SKM-1 (cell line): ENCODE results near the gene ZNF670.

ENCODE experiments used
- DNase-seq: peaks from one replicate; lab custom pipeline; 2025; ENCODE audit not compliant: unreplicated experiment; lab: John Stamatoyannopoulos, UW

ZNF670 gene

DNA sequence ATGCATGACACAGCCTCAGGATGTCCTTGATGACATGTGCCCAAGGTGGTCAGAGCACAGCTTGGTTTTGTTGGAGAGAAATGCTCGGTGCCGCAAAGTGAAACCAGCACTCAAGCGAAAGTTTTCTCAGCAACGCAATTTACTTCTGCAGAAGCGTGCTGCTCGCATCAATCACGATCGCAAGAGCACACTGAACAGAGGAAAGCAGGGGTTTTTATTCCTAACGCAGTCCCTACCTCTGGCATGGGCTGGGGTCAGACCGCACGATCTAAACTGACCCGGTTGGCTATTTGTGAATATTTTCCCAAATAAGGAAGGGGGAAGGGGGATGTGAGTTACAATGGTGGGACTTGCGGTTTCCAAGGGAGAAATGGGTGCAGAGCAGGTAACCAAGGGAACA is 26.4 kb upstream of the ZNF670 start:
- DNase-seq, result no peak

DNA sequence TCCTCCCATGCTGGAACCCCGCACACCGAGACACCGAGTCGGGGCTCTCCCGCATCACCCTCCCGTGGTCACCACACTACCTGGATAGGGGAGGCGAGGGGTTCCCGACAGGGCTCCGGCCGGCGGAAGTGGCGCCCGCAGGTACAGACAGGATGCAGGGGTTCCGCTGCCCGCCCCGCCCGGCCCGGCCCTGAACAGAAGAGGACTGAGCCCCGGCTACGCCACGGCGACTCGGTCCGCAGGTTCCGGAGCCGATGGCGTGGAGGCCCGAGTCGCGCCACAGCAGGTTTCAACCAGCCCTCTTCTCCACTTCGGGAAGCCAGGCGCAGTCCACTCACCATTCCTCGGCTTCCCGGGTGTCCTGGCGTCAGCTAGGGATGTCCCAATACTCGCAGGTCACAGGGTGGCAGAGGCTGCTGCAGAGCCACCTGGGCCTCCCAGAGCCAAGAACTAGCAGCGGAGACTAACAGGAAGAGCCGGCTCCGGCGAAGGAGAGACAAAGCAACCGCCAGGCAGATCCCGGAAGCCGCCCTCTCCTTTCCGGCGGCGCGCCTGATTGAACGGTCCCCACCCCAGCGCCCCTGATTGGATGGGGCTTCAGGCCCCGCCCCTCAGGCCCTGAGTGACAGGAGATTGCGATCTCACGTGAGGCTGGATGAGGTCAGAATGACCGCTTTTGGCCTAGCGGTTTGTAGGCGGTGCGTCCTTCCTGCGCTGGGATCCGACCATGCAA is 25.4 kb upstream of the ZNF670 start, which contains the start of gene ZNF669:
Gene ZNF669 (minus strand): TSS at position 498 of the 733 bp plus-strand sequence. CDS start 157 bp downstream, at position 341.
- peak; percentile 98 for DNase-seq

DNA sequence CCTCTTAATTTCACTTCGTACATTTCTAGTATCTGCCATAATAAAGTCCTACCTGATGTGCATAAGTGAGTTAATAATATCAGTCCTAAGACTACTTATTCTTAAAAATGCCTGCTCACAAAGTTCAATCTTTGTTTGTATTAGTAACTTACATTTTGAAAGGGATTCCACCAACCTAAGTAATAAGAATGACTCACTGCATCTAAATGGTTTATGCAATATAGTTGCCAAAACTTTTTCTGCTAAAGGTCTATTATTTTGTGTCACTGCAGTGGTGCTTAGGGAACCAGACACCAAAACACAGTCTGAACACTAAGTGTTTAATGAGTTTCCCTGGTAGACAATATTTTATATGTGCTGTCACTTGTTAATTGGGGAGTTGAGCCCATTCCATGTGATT is 23.8 kb upstream of the ZNF670 start:
- DNase-seq, result no peak

DNA sequence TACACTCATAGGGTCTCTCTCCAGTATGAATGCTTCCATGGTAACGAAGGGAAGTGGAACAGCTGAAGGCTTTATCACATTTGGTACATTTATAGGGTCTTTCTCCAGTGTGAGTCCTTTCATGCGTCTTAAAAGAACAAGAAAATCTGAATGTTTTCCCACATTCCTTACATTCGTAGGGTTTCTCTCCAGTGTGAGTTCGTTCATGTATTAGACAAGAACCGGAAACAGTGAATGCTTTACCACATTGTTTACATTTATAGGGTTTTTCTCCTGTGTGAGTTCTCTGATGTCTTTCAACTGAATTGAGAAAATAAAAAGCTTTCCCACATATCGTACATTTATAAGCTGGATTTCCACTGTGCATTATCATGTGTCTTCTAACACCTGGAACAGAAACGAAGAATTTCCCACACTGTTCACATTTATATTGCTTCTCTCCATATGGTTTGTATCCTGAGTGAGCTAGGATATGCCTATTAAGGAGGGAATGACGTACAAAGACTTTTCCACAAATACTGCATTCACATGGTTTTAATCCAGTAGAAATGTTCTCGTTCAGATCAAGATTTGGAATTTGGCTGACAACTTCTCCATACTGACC is 22.2 kb upstream of the ZNF670 start:
- no peak for DNase-seq

DNA sequence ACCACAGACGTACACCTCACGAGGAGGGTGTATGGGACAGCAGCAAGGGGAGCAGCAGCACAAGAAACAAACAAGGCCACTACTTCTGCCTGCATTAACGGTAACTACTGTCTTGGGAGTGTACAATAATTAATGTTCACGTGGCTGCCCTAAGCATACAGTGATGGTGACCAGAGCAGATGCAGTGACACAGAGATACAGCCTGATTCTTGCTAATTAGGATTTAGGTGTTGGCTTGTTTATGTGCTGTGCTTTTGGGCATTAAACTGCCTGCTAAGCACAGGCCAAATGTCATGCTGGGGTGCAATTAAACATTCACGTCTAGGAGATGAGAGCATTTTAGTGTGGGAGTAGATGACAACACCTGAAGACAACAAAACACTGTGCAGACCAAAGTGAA is 18.3 kb upstream of the ZNF670 start:
- no peak for DNase-seq

DNA sequence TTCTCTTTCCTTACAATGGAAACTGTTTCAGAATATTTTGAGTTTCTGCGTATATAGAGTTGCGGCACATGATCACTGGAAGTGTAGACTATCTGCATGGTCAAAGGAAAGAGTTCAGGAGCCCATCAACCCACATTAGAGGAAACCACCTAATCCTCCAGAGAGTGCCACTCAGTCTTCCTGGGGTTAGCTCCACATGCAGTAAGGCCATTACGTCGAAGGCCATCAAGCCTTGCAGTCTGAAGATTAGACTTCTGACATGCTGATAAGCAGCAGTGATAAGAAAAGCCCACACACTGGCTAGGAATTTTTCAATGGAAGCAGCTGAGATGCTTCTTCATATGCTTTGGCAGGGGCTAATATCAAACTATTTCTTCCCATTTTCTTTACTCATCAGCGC is 17.9 kb upstream of the ZNF670 start:
- DNase-seq, result no peak

DNA sequence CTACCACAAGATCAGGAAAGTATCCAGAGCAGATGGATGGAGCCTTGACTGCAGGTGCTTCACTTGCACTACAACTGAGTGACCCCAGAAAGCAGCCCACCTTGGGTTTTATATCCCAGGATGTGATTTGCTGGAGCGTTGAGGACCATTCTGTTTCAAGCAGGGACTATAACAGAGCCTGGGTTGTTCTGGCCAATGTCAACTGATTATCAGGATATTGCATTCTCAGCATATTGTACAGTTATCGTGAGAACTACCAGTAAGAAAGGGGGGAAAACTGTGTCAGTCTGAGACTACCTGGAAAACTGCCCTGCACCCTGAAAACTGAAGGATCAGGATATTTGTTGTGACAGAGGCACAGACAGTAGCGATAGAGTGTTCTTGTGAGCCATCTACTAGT is 17.5 kb upstream of the ZNF670 start:
- DNase-seq, result no peak

DNA sequence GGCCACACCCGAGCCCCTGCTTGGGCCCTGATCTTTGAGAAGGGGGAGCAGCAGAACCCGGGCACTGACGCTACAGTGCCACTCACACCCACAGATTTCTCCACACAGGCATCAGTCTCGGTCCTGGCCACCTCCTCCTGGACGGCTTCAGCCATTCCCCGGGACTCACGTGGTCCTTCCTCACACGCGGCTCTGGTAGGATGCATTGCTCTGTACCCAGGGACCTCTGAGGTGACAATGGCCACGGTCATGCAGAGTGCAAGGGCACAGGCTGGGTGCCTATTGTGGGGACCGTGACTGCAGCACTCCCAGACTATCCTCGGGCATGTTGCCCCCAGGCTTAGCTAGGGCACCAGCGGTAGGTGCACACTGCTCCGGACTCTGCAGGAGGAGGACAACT is 11.8 kb upstream of the ZNF670 start:
- no peak for DNase-seq

DNA sequence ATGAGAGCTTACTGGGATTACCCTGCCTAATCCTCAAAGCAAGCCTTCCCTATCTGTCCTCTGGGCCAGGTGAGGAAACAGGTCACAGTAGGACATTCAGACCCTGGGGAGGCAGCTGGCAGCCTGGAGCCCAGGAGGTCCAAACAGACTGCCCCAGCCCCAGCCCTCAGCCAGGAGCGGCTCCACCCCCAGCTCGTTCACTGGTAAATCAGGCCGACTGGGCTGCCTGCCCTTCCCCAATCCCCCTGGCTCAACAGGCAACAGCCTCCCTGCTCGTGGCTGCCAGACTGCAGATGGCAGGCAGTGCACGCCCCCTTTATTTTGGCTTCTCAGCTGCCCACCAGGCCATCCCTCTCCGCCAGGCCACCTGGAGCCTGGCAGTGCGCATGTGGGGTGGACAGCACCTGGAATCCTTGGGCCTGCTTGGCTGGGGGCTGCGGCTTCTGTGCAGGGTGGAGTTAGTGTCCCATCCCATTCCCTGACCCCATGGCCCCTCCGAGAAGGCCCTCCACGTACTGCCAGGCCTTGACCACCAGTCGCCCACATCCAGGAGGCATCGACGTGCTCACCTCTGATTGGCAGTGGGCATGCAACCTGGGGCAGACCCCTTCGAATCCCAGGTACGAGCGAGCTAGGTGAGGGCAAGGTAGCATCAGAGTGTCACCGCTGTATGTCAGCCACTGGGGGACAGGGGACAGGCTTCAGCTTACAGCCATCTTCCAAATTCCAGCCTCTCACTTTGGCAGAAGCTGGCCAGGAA is 11.2 kb upstream of the ZNF670 start:
- no peak for DNase-seq

DNA sequence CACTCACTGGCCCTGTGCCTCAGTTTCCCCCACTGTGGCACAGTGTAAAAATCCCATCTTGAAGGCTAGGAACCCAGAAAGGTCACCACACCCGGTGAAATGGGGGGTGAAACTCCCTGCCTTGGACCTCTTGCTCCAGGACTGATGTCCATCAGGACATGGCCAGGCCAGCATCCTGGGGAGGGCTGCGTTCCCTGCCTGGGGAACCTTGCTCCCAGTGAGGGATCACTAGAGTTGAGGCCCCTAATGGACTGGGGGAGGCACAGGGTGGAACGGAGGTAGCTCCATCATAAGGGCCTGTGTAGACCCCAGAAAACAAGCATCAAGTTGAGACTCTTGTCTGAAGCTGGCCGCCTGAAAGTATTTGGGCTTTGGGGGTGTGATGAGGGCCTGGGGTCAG is 10.4 kb upstream of the ZNF670 start:
- DNase-seq, result no peak

DNA sequence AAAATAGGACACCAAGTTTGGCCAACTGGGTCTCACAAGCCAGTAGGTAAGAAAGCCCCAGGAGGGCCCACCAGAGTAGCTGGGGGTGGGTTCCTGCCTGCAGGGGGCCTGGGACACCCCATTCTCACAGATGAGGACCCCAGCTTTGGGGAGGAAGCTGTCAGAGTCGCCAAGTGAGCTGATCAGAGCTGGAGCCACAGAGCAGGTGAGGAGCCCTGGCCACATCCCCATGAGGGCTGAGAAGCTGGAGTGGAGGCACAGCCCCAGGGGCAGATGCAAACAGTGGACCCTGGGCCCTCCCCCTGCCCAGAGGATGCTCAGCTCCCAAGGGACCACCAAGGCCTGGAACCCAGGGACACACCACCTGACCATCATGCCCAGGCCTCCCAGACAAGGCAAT is 8.6 kb upstream of the ZNF670 start:
- no peak for DNase-seq

DNA sequence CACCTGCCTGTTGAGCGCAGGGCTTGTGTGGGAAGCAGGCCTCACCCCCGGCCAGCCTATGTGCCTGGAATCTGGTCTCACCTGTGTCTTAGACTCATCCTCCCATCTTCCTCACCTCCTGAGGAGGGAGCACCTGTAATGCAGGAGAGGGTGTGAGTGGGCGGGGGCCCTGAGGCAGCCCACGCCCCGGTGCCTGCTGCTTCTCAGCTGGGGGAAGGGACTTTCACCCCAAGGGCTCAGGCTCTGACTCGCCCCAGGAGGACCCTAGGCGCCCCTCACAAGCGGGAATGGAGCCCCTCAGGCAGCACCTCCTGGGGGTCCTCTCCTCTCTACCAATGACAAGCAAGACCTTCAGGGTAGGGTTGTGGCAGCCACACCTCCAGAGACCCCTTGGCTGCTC is 6.7 kb upstream of the ZNF670 start:
- DNase-seq, result no peak

DNA sequence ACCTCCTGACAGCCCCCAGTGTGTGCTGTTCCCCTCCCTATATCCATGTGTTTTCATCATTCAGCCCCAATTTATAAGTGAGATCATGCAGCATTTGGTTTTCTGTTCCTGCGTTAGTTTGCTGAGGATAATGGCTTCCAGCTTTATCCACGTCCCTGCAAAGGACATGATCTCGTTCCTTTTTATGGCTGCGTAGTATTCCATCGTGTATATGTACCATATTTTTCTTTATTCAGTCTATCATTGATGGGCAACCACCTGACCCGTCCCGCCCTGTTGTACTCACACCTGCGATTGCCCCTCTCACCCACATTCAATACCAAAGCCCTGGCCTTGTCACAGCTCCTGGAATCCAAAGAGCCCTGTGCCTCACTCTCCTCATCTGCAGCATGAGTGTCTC is 6.2 kb upstream of the ZNF670 start:
- DNase-seq, result no peak

DNA sequence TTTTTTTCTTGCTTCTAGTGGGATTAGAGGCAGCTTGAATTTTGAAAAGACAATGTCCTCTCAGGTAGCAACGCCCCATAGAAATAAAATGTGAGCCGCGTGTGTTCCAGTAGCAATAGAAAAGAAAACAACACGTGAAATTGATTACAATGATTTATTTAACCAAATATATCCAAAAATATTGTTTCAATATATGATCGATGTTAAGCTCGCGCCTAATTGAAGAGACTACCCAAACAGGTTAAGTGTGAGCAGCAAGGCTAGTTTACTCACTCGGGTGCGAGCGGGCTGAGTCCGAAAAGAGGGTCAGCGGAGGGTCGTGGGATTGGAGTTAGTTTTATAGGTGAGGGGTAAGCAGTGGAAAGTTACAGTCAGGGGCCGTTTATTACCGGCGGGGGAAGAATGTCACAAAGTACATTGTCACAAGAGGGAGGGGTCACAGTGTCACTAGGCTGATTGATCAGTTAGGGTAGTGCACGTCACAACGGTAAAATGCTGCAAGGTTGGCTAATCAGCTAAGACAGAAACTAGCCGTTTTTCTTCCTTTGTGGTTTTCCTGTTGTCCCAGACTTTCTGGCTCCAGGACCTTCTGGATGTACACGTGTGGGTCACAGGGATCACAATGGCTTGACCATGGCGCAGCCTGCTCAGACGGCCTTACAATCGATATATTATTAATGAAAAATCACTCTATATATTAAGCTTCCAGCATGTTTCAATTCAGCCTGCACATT is 697 bp upstream of the ZNF670 start:
- DNase-seq, result peak; percentile 30

DNA sequence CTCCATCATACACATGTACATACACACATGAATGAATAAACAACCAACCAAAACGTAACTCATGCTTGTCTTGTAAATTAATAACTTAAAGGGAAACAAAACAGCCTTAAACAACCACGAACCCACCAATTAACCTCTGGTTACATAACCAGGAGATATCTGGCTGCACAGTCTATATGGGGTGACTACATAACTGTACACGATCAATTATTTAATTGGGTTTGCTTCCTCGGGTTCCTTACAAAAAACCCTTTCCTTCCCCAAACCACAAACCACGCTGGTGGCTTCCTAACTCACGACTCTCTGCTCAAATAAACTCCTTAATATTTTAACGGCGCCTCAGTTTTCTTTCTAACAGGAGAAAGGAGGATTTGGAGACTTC is 744 bp downstream of the ZNF670 start:
- DNase-seq, result no peak

DNA sequence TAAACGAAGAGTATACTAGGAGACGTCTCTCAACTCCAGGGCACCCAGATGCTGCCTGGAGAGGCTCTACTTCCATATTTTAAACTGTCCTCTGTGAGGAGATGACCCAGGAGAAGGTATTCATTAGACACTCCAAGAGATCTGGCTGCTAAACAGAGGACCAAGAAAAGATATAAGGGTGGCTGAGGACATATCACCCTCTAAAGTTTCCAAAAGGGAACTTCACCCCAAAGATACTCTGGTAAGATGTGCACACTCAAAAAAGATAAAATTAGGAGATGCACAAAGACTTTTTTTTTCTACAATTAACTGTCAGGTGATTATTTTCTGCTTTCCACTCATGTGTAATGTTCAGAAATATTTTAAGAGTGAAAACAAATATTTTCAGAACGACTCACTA is 1.4 kb downstream of the ZNF670 start:
- no peak for DNase-seq

DNA sequence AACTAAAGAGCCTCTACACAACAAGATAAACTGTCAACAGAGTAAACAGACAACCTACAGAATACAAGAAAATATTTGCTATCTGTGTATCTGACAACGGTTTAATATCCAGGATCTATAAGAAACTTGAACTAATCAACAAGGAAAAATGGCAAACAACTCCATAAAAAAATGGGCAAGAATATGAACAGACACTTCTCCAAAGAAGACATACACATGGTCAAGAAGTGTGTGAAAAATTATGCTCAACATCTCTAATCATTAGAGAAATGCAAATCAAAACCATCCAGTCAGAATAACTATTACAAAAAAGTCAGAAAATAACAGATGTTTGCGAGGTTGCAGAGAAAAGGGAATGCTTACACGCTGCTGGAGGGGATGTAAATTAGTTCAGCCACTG is 8.0 kb downstream of the ZNF670 start:
- DNase-seq, result no peak

DNA sequence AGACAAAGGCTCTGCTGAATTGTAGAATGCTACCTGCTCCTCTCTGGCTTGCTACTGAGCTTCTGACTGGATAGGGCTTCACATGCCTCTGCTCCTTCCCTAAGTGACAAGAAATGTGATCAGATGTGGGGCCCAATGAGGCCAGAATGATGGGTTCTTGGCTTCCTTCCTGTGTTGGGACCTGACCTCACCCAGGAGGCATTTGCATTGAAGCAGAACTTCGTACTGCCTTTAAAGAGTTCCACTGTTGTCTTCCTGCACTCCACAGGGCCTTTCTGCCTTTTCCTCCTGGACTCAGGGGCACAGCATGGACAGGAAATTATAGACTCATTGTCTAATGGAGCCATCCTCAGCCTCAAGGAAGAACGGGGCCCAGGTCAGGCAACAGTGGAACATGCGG is 14.3 kb downstream of the ZNF670 start:
- DNase-seq, result no peak

DNA sequence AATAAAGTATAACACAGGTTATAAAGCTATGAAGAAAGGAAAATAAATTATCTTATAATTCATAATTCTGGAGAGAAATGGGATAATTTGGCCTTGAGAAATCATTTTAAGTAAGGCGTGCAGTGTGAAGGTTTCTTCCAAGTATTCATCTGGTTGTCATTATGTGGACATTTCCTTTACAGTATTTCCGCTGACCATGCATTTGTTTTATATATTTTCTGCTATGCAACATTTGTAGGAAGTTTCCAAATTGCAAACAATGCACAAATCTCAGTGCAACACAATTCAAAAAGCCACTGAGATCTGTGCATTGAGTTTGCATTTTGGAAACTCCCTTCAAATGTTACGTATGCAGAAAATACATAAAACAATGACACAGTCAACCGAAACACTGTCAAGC is 17.8 kb downstream of the ZNF670 start:
- no peak for DNase-seq

DNA sequence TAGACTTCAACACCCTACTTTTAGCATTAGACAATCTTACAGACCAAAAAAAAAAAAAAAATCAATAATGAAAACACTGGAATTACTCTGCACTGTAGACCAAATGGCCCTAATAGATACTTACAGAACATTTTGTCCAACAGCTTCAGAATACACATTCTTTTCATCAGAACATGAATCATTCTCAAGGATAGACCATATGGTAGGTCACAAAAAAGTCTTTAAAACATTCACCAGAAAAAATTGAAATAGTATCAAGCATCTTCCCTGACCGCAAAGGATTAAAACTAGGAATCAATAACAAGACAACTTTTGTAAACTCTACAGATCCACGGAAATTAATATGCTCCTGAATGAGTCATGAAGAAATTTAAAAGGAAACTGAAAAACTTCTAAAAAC is 22.5 kb downstream of the ZNF670 start:
- no peak for DNase-seq

DNA sequence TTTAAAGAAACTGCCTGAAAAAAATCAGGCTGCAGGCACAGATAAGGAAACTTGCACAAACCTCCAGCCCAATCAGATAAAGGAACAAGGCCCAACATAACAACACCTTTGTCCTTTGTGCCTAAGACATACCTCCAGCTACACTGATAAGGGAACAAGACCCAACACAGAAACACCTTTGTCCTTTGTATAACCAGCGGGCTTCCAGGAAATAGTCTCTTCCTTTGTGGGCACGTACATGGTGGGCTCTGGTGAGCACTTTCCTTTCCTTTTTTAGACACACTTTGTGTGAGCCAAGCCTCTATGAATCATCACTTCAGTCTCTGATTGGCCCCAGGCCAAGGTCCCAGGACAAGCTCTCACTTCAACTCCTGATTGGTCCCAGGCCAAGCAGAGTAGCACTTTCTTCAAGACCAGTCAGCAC is 23.6 kb downstream of the ZNF670 start:
- no peak for DNase-seq

DNA sequence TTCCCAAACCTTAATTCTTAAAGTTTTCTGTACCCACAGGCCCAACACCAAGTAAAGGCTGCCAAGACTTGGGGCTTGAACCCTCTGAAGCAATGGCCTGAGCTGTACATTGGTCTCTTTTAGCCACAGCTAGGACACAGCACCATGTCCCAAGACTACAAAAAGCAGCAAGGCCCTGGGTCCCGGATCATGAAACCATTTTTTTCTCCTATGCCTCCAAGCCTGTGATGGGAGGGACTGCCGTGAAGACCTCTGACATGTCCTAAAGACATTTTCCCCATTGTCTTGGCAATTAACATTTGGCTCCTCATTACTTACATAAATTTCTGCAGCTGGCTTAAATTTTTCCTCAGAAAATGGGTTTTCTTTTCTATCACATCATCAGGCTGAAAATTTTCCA is 30.9 kb downstream of the ZNF670 start:
- DNase-seq, result no peak
